Embryonic facial prominence (tissue), 1 donor: ENCODE results near the gene PANK3.
"Not testable (repeated sequence)": the region's sequence is repeated elsewhere in the genome, so short reads cannot be mapped to it uniquely, and the experiment has no call there.

Experiments
- DNase-seq: peaks from one replicate; pipeline ENCODE4 v3.0.0-alpha.2; 2016; ENCODE audit errors: extremely low spot score

PANK3 gene

GRCh38 chr5:168592014-168592368 is 12.8 kb upstream of the PANK3 start:
- no peak for DNase-seq

GRCh38 chr5:168591302-168592013 is 12.3 kb upstream of the PANK3 start:
- no peak for DNase-seq

GRCh38 chr5:168590666-168591065 is 11.5 kb upstream of the PANK3 start:
- DNase-seq = no peak

DNA sequence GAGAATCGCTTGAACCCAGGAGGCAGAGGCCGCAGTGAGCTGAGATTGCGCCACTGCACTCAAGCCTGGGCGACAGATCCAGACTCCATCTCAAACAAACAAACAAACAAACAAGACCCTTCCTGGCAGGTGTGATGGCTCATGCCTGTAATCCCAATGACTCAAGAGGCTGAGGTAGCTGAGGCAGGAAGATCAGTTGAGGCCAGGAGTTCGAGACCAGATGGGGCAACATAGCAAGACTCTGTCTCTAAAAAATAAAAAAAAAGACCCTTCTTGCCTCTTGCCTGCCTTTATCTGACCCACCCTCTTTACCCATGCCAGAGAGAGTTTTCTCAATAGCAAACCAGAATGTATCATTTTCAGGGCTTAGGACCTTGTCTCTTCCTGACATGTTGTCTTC is 8.8 kb upstream of the PANK3 start:
- no peak for DNase-seq

GRCh38 chr5:168585119-168585856 is 6.1 kb upstream of the PANK3 start:
- DNase-seq = no peak

DNA sequence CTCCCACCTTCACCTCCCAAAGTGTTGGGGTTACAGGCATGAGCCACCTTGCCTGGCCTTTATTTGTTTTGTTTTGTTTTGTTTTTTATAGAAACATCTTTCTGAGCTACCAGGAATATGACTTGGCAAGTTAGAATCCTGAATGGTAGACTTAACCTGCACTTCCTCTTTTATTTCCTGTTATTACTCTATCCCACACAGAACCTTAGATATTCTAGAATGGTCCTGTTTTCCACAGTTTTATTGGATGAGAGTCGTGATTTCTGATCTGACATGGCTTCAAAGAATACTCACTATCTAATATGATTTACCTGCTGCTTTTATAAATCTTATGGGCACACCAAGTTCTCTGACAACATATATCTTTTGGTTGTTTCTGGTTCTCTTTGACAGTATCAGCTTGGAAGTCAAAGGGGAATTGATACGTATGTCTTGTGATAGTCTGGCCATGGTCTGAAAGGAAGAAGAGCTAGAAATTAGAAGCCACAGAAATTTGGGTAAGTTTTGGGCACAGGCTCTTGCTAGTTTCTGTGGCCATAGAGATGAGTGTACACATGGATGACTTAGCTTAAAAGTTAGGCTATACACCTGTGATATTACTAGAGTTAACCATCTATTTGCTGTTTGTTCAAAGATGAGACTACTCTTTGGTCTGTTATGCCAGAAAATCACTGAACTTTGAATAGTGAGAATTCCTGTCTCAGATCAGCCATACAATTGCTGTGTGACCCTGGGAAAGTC is 4.7 kb upstream of the PANK3 start:
- DNase-seq = no peak

DNA sequence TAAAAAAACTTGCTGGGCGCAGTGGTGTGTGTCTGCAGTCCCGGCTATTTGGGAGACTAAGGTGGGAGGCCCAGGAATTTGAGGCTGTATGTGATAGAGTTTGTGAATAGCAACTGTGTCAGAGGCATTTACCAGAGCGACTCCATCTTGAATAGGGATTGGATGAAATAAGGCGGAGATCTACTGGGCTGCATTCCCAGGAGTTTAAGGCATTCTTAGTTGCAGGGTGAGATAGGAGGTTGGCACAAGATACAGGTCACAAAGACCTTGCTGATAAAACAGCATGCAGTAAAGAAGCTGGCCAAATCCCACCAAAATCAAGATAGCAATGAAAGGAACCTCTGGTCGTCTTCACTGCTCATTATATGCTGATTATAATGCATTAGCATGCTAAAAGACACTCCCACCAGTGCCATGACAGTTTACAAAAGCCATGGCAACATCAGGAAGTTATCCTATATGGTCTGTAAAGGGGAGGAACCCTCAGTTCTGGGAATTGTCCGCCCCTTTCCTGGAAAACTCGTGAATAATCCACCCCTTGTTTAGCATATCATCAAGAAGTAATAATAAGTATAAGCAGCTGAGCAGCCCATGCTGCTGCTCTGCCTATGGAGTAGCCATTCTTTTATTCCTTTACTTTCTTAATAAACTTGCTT is 1.8 kb upstream of the PANK3 start:
- not testable (repeated sequence) for DNase-seq

GRCh38 chr5:168580227-168580508 is 1.0 kb upstream of the PANK3 start:
- DNase-seq = no peak

DNA sequence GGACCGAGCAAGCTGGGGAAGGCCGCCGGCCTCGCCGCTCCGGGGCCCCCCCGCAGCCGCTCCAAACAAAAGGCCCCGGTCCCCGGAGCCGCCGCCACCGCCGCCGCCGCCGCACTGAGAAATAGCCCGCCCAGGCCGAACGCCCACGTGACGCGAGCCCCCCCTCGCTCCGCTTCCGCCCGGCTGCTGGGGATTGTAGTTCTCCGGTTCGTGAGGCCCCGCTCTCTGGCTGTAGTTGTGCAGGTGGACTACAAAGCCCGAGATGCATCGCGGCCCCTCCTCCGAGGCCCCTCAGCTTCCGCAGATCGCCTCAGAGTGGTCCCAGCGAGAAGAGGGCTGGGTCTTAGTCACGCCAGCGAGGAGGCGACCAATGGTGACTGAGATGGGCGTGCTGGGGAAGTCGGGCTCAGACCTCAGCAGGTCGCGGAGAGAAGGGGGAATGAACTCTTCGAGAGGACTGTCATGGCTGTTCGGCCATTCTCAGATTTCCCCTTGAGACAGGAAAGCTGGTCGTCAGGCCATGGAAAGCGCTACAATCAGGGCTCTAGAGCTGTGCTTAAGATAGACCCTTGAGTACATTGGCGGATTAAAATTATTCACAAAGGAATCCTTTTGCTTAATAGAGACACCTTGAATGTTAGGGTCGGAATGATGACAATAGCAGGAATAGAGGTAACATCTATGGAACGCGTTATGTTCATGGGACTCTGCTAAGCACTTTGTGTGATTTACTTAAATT is 489 bp upstream of the PANK3 start:
- peak; percentile 97 for DNase-seq

DNA sequence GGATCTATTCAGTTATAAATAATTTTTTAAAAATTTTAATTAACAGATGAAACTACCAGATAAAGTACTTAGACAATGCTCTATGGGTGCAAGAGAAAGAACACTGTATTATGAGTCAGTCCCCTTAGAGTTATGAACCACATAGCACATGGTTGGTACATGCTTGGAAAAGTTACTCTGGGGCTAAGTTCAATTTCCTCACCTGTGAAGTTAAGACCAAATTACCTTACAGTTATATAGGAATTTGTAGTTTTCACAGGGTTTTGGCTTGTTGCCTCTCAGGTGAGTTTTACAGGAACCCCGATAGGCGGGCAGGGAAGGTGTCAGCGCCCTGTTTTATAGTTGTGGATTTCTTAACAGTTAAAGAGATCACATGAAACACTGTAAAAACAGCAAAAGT is 1.2 kb downstream of the PANK3 start:
- DNase-seq = no peak

DNA sequence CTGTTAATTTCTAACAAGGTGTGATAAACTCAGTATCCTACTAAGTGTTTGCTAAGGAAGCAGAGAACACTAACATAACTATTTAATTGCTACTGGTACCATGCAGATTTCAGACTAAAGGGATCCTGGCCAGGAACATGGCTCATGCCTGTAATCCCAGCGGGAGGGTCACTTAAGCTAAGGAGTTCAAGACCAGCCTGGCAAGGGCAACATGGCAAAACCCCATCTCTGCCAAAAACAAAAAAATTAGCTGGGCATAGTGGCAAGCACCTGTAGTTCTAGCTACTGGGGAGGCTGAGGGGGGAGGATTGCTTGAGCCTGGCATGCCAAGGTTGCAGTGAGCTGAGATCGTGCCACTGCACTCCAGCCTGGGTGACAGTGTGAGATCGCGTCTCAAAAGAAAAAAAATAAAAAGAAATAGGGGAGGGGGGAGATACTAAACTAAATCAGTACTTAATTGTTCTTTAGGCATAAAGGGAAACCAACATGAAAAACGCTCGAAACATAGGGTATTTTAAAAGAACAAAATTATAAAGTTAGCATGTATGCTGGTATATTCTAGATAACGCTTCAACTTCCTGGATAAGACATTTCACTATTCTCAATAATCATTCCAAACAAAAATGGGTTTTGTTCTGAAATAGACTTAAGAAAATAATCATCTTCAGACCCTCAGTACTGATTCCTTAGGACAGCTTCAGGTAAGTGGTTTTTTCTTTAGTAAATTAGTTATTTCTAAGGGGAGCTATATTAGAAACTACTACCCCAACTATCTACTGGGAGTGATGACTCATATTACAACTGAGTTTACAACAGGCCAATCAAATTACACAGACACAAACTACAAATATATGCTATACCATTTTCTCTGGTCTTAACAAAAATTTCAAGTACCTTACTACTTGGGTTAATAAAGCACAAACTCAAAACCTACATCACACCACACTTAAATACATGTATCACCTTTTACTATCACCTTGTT is 3.5 kb downstream of the PANK3 start:
- no peak for DNase-seq

GRCh38 chr5:168574156-168574555 is 5.0 kb downstream of the PANK3 start:
- not testable (repeated sequence) for DNase-seq

GRCh38 chr5:168573663-168574062 is 5.5 kb downstream of the PANK3 start:
- DNase-seq = not testable (repeated sequence)

- no peak for DNase-seq
Measured at GRCh38 chr5:168570490-168571328, 8.5 kb downstream of the PANK3 start.

DNA sequence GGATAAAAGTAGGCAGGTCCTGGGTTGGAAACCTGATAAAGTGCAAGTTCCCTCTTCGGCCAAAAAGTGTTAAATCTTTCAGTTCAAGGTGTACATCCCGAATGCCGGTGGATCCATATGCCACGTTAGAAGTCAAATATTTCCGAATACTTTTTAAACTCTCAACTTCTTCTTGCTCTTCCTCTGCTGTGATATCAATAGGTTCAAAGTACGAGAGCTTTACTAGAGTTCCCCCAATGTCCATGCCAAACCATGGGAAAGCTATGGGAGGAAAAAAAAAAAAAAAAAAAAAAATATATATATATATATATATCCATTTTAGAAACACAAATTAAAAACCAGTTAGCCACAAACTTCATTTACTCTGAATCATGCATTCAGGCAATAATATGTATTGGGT is 10.4 kb downstream of the PANK3 start:
- no peak for DNase-seq

GRCh38 chr5:168563959-168564358 is 15.2 kb downstream of the PANK3 start:
- DNase-seq = no peak

- no peak for DNase-seq
Measured at GRCh38 chr5:168562279-168562678, 16.9 kb downstream of the PANK3 start.

DNA sequence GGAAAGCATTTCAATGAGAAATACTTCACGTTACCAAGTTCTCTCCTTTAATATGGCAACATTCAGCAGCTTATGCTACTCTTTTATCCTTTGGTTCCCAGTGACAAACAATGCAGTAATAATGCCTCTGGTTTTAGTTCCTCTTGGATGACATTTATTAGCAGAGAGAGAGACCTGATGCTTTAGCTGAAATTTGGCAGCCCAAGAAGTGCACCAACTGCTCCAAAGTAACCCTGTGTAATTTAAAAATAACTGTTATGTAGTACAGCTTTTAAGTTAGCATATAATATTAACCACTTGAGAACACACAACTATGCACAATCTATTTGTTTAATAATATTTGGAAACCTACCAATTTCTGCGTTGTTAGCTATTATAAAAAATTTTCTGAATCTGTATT is 21.8 kb downstream of the PANK3 start:
- DNase-seq = no peak

DNA sequence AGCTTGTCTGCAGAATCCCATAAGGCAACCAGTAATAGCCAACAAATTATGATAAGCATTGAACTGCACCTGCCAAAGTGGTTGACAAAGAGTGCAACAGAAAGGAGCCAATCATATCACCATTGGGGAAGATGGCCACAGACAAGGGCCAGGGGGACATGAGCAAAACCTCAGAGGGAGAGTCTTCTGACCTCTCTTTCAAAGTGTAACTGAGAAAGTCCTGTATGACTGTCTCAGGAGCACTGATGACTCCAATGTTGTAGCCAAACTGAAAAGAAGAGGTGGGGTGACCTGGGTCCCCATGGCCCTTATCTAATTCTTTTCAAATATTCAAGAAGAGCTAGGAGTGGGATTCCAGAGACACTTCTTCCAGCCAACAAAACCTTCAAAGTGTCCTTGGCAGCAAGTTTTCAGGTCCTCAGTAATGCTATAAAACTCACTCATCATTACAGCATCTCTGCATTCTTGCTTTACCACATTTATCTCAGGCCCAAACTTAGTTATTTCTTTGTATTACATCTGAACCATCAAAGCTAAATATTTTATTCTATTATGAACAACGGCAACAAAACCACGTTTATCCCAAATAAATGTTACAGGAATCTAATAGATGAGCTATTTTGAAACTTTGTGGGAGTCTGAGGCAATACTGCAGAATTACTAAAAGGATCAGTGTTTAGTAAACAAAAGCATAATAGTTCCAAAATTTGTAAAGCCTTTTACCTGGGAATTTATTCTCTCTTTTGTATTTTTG is 25.6 kb downstream of the PANK3 start:
- DNase-seq = no peak
